B cell (primary cell): Measurements from ENCODE around the gene SMAD2. TPM values are rescaled to one million over a fixed set of nuclear protein-coding genes. Genes with fewer than 3 reads are reported as not detected.

Source experiments
- ATAC-seq: fragments of 200-7000 bp; cut with Tn5 transposase; one replicate; pipeline ENCODE4 v1.10.0; 2021; ENCODE audit warnings: low read depth, mild to moderate bottlenecking, moderate number of reproducible peaks, moderate library complexity
- CTCF ChIA-PET: fragments of 350-600 bp; sonication (Branson Sonifier 250); formaldehyde crosslinking; loops from one replicate; lab custom pipeline; 2021; ENCODE audit warnings: antibody characterized with exemption, inconsistent platforms; lab: Charles Lee
- POLR2A ChIA-PET: fragments of 350-600 bp; sonication (Branson Sonifier 250); formaldehyde crosslinking; loops from one replicate; lab custom pipeline; 2021; ENCODE audit warnings: antibody characterized with exemption; lab: Charles Lee
- DNase-seq: peaks from one replicate; pipeline ENCODE4 v3.0.0; 2013
- H2AFZ ChIP-seq: 2 replicates; pipeline ENCODE4 v1.6.1; 2012; ENCODE audit warnings: mild to moderate bottlenecking, low read depth, low read length; ENCODE audit not compliant: insufficient read depth, poor library complexity, severe bottlenecking
- H3K27ac ChIP-seq, 2 donors: 1 replicate in 1 of 2; 2 replicates in 1 of 2; pipeline ENCODE4 v1.5.1; 2012 to 2013; ENCODE audit warnings: low read length in 2 of 2, mild to moderate bottlenecking in 2 of 2, moderate library complexity in 1 of 2
- H3K27me3 ChIP-seq, 4 experiments: fragments of 200-600 bp in 1 of 4; sonication (generic) in 1 of 4; replicated peaks in 1 of 4; 1 replicate in 2 of 4; 2 replicates in 2 of 4; pipeline versions ENCODE4 v1.6.1 to v1.7.0; 2013 to 2016; ENCODE audit warnings: low read length in 3 of 4, mild to moderate bottlenecking in 2 of 4, mixed read lengths in 1 of 4, moderate library complexity in 1 of 4; ENCODE audit not compliant: insufficient read depth in 4 of 4, control insufficient read depth in 3 of 4; ENCODE audit errors: control extremely low read depth in 1 of 4
- H3K36me3 ChIP-seq, 2 experiments: replicated peaks in 1 of 2; 1 replicate in 1 of 2; 2 replicates in 1 of 2; pipeline versions ENCODE4 v1.6.1 to v1.7.1; 2013; ENCODE audit warnings: low read length in 1 of 2; ENCODE audit not compliant: insufficient read depth in 2 of 2, control insufficient read depth in 1 of 2; ENCODE audit errors: control extremely low read depth in 1 of 2, extremely low read depth in 1 of 2
- H3K4me1 ChIP-seq, 2 donors: fragments of 200-600 bp in 1 of 2; sonication (generic) in 1 of 2; 1 replicate in 1 of 2; 2 replicates in 1 of 2; pipeline versions ENCODE4 v1.5.1 to v1.6.1; 2013 to 2017; ENCODE audit warnings: low read length in 2 of 2; ENCODE audit not compliant: control insufficient read depth in 2 of 2, insufficient read depth in 2 of 2
- H3K4me2 ChIP-seq: replicated peaks from 2 replicates; pipeline ENCODE3; 2012; ENCODE audit warnings: mild to moderate bottlenecking, low read depth, low read length; ENCODE audit not compliant: poor library complexity, severe bottlenecking
- H3K4me3 ChIP-seq, 5 experiments: fragments of 200-600 bp in 1 of 5; sonication (generic) in 1 of 5; 1 replicate in 3 of 5; 2 replicates in 2 of 5; pipeline versions ENCODE4 v1.5.1 to v1.7.0; 2011 to 2016; ENCODE audit warnings: low read length in 4 of 5, mild to moderate bottlenecking in 4 of 5, low read depth in 2 of 5, control low read depth in 1 of 5, moderate library complexity in 1 of 5; ENCODE audit not compliant: insufficient read depth in 1 of 5; ENCODE audit errors: control extremely low read depth in 1 of 5, extremely low read depth in 1 of 5
- H3K79me2 ChIP-seq: fragments of 200-600 bp; sonication (generic); one replicate; pipeline ENCODE4 v1.6.0; 2016; ENCODE audit warnings: low read length; ENCODE audit not compliant: control insufficient read depth, insufficient read depth
- H3K9ac ChIP-seq: fragments of 200-600 bp; sonication (generic); 2 replicates; pipeline ENCODE4 v1.6.1; 2017; ENCODE audit warnings: mild to moderate bottlenecking, low read length, moderate library complexity
- H3K9me3 ChIP-seq, 3 donors: one replicate each; pipeline versions ENCODE4 v1.6.1 to v1.7.1; 2013; ENCODE audit warnings: low read length in 2 of 3; ENCODE audit not compliant: control insufficient read depth in 2 of 3, insufficient read depth in 1 of 3; ENCODE audit errors: control extremely low read depth in 1 of 3
- H4K20me1 ChIP-seq: 2 replicates; pipeline ENCODE4 v1.6.0; 2012; ENCODE audit warnings: mild to moderate bottlenecking, low read length; ENCODE audit not compliant: insufficient read depth, control insufficient read depth, poor library complexity, severe bottlenecking
- H3K27ac Mint-ChIP-seq: one replicate; pipeline ENCODE4 v1.8.0; 2021; ENCODE audit warnings: mixed read lengths
- H3K27me3 Mint-ChIP-seq: one replicate; pipeline ENCODE4 v1.8.0; 2021; ENCODE audit warnings: mixed read lengths
- H3K4me1 Mint-ChIP-seq: one replicate; pipeline ENCODE4 v1.8.0; 2021; ENCODE audit warnings: mixed read lengths
- H3K4me3 Mint-ChIP-seq: one replicate; pipeline ENCODE4 v1.8.0; 2021; ENCODE audit warnings: mixed read lengths
- H3K9me3 Mint-ChIP-seq: one replicate; pipeline ENCODE4 v1.8.0; 2022; ENCODE audit warnings: mixed read lengths; ENCODE audit not compliant: insufficient read depth
- EZH2 ChIP-seq: IDR thresholded peaks from 2 replicates; pipeline ENCODE4 v1.6.1; 2012; ENCODE audit warnings: borderline replicate concordance, low read depth, mild to moderate bottlenecking, moderate library complexity, low read length; ENCODE audit not compliant: insufficient read depth, poor library complexity, severe bottlenecking
- WGBS: methylation state at CpG from one replicate; pipeline ENCODE4 v1.1.5; 2013; ENCODE audit warnings: missing lambda C conversion rate; ENCODE audit not compliant: insufficient coverage; 5-methylcytosine and 5-hydroxymethylcytosine counted together
- intact Hi-C: fragments of 100-400 bp; cut with micrococcal nuclease; formaldehyde crosslinking; loops from one replicate; pipeline ENCODE4 v1.10.0; 2022
- polyA plus RNA-seq: library from polyadenylated mRNA; depleted of rRNA; stranded (reverse); fragments of >200 nt; gene quantifications from 2 replicates; pipeline ENCODE4 v1.2.3, GENCODE V29; 2012
- total RNA-seq, 2 donors: library from RNA; stranded (reverse); fragments of 120-200 nt in 1 of 2; gene quantifications; 1 replicate in 1 of 2; 2 replicates in 1 of 2; pipeline versions ENCODE4 v1.2.3 to v1.2.4, GENCODE V29; 2013 to 2022
- TF ChIP-seq, protein P1 (sequence below): fragments of 200-600 bp; IDR thresholded peaks from one replicate; pipeline ENCODE4 v1.8.0; 2022; ENCODE audit warnings: antibody characterized with exemption, mild to moderate bottlenecking

The SMAD2 gene
- total and polyA plus RNA-seq, 2 donors (not counting 1 experiment from before 2014, with no cell fraction given), result 23.4 to 139 TPM

DNA sequence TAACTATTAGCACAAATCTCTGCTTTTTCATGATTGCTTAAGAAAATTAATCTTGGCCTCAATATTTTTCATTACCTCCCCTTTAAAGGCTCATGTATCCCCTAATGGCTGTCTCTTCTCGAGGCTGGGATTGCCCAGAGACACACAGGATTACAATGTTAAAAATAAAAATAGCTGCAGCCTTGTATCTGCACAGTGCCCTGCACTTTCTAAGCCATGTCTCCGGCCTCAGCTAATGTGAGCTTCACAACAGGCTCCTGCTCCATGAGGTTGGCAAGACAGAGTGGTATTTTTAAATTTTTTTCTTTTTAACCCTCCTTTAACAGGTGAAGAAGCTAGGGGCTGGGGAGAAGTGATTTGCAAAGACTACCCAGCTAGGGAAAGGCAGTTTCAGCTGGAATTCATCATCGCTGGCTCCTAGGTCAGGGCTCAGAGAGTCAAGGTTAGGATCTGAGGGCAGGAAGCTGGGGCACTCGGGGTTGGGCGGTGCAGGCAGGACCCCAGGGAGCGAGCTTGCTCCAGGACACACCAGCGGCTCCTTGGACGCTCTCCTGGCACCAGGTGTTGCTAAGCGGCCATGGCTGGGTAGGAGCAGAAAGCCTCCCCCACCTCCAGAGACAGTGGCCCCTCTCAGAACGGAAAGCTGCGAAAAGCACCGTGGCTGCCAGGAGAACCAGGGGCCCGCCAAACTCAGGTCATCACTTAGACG is 135.6 kb downstream of the SMAD2 start:
- Mint-ChIP-seq H3K27ac (no peak overlapping the region), H3K27me3 (peaks cover 40% of the 10 kb centered on the region), H3K9me3 (no peaks in the 10 kb centered on the region), H3K4me1 (no peaks in the 10 kb centered on the region), H3K4me3 (no peak overlapping the region)
- Histone ChIP-seq H3K27me3 (peaks cover 0 to 14% (median 2%) of the 10 kb centered on the region in 4 experiments), H2AFZ (no peak overlapping the region), H3K4me1 (no peaks in the 10 kb centered on the region), H3K9me3 (peaks cover 0 to 2% (median 0%) of the 10 kb centered on the region in 3 donors), H4K20me1 (no peaks in the 10 kb centered on the region), H3K36me3 (no peaks in the 10 kb centered on the region), H3K4me2 (no peak overlapping the region), H3K79me2 (no peaks in the 10 kb centered on the region), H3K4me3 (no peak overlapping the region), H3K27ac (no peak overlapping the region), H3K9ac (no peak overlapping the region)
- CTCF ChIA-PET, result no interaction called here
- intact Hi-C loops, result no loop called here
- TF ChIP-seq EZH2, result no peak
- TF ChIP-seq, protein P1, sequence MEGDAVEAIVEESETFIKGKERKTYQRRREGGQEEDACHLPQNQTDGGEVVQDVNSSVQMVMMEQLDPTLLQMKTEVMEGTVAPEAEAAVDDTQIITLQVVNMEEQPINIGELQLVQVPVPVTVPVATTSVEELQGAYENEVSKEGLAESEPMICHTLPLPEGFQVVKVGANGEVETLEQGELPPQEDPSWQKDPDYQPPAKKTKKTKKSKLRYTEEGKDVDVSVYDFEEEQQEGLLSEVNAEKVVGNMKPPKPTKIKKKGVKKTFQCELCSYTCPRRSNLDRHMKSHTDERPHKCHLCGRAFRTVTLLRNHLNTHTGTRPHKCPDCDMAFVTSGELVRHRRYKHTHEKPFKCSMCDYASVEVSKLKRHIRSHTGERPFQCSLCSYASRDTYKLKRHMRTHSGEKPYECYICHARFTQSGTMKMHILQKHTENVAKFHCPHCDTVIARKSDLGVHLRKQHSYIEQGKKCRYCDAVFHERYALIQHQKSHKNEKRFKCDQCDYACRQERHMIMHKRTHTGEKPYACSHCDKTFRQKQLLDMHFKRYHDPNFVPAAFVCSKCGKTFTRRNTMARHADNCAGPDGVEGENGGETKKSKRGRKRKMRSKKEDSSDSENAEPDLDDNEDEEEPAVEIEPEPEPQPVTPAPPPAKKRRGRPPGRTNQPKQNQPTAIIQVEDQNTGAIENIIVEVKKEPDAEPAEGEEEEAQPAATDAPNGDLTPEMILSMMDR, result no peak
- POLR2A ChIA-PET, result no interaction called here
- 94% methylated on average over 7 of the region's 14 CpGs for WGBS
- no peak for DNase-seq
- ATAC-seq, result no peak

DNA sequence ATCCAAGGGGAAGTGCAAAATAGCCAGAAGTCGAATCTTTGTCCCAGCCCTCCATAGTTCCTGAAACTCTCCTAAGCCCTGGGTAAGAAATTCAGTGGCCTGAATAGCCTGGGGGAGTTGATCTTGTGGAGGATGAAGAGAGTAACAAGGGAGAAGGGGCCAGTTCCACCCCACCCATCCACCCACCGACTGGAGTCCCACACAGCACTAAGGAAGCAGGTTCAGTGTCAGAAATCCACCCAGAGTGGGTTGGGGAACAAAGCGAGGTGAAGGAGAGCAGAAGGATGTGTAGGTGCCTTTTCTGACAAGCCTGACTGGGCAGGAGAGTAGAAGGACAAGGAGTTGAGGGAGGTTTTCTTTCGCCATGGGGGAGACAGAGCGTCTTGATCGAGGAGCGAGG is 136.8 kb downstream of the SMAD2 start:
- H3K36me3 ChIP-seq, result no peaks in the 10 kb centered on the region
- H3K4me1 ChIP-seq, result no peaks in the 10 kb centered on the region
- H3K4me3 Mint-ChIP-seq, result no peak overlapping the region
- DNase-seq (no peak), ATAC-seq (no peak)
- H3K9ac ChIP-seq, result no peak overlapping the region
- no peaks in the 10 kb centered on the region for H3K79me2 ChIP-seq
- peaks cover 47% of the 10 kb centered on the region for H3K27me3 Mint-ChIP-seq
- no peak overlapping the region for H3K4me3 ChIP-seq
- H3K4me1 Mint-ChIP-seq, result no peaks in the 10 kb centered on the region
- POLR2A ChIA-PET, result no interaction called here
- H4K20me1 ChIP-seq, result no peaks in the 10 kb centered on the region
- TF ChIP-seq EZH2, result no peak
- TF ChIP-seq, protein P1, result no peak
- H3K9me3 ChIP-seq, result peaks cover 0 to 2% (median 0%) of the 10 kb centered on the region in 3 donors
- H2AFZ ChIP-seq, result no peak overlapping the region
- no peak overlapping the region for H3K27ac Mint-ChIP-seq
- no peak overlapping the region for H3K4me2 ChIP-seq
- H3K27ac ChIP-seq, result no peak overlapping the region
- peaks cover 0 to 11% (median 2%) of the 10 kb centered on the region in 4 experiments for H3K27me3 ChIP-seq
- CTCF ChIA-PET, result no interaction called here
- intact Hi-C loops, result no loop called here
- no peaks in the 10 kb centered on the region for H3K9me3 Mint-ChIP-seq
- 88% methylated on average over 5 of the region's 7 CpGs for WGBS
